HG03025 (cell line): ENCODE results near the gene UVSSA.

ENCODE experiments used
- ATAC-seq: cut with Tn5 transposase; IDR thresholded peaks from one replicate; pipeline ENCODE4 v1.9.1; 2021; ENCODE audit warnings: mild to moderate bottlenecking, moderate library complexity; ENCODE audit not compliant: unreplicated experiment, low FRiP score

UVSSA gene

DNA sequence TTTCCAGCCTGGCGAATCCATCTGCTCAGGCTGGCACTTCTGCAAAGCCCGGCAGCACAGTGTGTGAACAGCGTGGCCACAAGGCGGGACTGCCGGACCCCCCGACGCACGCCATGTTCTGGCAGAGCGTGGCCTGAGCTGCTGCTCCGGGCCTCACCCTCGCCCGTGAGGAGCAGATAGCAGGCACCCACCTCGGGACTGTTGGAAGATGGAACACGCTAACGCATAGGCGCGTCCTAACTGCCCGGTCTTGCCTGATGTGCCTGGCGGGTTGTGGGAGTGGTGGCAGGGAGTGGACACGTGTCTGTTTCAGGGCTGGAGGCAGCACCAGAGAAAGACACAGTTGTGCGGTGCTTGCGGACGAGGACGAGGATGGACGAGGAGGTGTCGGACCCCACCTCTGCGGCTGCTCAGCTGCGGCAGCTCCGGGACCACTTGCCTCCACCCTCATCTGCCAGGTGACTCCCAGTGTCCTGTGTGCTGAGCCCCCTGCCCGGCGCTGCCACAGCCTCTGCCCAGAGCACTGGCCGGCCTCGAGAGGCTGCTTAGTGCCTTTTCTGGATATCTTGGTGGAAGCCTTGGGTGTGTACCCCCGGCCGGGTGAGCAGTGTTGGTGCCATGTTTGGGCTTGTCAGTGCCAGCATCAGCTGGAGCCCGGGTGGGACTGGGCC, 28.2 kb downstream of the UVSSA start:
- ATAC-seq: no peak

DNA sequence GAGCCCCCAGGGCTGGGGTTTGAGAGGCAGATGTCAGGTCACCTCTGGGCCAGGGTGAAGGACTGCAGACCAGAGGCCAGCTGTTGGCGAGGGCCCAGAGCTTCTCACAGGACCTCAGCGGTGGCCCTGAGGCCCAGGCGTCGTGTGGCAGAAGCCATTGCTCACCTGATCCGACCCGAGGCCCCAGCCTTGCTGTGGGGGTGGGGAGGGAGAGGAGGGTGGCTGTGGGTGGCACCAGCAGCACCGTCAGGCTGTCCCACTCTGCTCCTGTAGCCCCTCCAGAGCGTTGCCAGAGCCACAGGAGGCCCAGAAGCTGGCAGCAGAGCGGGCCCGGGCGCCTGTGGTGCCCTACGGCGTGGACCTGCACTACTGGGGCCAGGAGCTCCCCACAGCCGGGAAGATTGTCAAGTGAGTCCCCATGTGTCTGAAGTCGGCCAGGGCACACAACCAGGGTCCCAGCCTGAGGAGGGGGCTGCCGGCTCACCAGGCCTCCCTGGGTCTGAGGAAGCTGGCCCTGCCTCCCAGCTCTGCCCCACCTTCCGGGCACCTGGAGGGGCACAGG, 28.8 kb downstream of the UVSSA start:
- no peak for ATAC-seq

DNA sequence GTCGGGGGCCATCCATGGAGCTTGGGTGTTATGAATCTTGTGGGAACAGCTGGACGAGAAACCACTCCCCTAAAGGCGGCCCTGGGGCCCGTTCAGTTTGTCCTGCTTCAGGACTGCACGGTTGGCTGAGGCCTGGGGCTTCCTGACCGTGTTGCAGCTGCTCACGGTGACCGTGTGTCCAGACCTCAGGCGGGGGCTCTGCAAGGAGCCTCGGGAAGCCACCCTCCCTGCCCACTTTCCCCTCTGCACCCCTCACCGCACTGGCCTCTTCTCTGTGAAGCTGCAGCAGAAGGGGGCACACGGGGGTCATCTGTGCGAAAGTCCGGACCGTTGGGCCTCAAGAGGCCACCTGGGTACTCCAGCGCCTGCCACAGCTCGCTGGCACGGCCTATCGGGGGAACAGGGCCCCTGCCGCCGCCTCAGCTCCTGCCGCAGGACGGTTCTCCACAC, 29.4 kb downstream of the UVSSA start:
- no peak for ATAC-seq

DNA sequence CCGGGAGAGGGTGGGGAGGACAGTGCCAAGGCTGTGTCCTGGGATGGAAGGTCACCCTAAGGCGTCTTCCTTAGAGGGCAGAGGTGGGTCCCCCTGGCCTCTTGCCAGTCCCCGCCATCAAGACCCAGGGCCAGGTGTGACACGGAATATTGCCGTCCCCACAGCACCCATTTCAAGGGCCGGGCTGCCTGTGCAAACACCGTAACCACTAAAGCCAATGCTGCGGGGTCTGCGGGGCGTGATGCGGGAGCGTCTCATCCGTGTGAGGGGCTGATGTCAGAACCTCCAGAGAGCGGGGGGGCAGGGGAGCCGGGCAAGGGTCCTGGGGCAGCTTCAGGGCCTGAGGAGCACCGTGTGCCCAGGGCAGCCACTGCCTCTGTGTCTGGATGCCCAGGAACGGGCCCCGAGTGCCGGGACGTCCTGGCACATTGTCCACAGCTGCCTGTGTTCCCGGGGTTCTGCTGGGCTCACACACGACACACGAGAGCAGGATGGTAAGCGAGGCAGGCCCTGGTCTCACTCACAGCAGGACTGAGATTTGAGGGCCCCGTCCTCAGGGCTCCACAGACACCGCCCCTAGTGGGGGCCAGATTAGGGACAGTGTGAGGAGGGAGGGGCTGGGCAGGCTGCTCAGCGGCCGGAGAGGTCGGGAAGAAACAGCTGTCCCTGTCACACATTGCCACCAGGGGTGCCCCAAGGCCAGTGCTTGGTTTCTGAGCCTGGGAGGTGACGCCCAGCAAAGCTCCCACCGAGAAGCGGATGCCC, 30.0 kb downstream of the UVSSA start:
- no peak for ATAC-seq

DNA sequence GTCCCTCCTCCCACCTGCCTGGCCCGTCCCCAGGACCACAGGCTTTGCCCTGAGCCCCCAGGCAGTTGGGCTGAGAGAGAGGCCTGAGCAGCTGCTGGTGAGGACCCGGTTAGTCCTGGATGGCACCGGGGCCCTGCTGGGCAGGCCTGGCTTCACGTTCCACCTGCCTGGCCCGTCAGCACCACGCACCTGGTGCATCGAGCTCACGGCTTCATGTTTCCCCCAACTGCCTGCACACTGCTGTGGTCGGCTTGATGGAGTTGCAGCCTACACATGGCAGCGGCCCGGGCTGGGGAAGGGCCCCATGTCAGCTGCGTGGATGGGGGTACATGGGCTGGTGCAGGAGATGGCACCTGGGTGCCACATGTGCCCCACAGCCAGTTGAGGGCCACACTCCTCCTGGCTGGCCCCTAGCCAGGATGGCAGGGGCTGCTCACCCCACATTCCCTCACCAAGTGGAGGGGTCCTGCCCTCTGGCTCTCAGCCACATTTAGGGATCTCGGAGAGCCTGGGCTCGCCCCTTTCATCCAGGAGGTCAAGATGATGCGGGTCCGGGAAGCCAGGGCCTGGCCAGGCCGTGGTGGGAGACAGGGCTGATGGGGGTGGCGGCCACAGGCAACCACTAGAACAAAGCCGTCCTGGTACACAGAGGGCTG, 30.7 kb downstream of the UVSSA start:
- no peak for ATAC-seq

DNA sequence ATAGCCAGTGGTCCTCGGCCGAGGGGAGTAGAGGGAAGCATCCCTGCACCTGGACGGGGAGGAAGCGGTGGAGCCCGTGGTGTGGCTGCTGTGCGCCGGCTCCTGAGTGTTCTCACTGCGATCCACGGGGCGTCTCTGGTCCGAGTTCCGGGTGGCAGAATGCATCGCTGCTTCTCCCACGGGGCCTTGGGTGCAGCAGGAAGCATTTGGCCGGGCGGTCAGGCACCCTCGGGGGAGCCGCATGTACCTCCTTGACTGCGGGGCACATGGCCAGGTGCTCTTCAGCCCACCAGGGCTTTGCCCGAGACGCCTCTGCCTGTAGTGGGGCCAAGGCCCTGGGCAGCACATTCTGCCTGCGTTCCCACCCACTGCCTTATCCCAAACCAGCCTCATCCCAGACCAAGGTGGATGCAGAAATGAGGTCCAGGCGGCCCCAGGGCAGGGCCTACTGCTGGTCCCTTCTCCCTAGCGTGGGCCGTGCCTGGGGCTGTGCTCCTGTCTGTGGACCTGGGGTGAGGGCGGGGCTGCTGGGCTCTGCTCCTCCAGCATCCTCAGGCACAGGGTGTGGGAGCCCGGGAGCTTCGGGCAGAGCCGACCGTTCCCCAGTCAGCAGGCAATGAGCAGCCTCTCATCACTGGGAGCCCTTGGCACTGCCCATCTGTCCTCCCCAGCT, 31.7 kb downstream of the UVSSA start:
- no peak for ATAC-seq

DNA sequence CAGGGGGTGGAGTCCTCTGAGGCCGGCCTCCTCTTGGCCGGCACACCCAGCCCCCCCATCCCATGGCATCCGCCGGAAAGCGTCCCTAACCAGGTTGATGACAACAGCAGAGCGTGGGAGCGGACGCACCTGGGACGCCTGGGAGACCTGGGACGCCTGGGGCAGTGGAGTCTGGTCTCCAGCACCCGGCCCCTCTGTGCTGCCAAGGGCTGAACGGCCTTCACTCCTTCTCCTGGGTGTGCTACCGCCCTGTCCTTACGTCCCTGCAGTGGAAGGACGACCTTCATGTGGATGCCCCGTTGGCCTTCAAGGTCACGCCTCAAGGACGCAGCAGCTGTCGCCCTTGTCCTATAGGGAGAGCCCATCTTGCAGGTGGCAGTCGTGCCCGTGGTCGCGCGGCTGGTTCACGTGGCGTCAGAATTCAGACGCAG, 32.4 kb downstream of the UVSSA start:
- ATAC-seq: no peak

DNA sequence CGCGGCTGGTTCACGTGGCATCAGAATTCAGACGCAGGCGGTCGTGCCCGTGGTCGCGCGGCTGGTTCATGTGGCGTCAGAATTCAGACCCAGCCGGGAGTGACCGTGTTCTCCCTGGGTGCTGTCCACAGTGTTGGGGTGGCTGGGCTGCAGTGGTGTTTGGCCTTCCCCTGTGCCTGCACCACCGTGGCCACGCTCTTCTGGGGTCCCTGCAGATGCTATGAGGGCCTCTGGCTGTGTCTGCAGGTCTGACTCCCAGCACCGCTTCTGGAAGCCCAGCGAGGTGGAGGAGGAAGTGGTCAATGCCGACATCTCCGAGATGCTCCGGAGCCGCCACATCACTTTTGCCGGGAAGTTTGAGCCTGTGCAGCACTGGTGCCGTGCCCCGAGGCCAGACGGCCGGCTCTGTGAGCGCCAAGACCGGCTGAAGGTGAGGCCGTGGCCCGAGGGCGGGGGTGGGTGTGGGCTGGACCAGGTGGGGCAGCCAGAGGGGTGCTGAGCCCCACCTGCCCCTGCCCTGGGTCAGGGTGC, 32.9 kb downstream of the UVSSA start:
- no peak for ATAC-seq

DNA sequence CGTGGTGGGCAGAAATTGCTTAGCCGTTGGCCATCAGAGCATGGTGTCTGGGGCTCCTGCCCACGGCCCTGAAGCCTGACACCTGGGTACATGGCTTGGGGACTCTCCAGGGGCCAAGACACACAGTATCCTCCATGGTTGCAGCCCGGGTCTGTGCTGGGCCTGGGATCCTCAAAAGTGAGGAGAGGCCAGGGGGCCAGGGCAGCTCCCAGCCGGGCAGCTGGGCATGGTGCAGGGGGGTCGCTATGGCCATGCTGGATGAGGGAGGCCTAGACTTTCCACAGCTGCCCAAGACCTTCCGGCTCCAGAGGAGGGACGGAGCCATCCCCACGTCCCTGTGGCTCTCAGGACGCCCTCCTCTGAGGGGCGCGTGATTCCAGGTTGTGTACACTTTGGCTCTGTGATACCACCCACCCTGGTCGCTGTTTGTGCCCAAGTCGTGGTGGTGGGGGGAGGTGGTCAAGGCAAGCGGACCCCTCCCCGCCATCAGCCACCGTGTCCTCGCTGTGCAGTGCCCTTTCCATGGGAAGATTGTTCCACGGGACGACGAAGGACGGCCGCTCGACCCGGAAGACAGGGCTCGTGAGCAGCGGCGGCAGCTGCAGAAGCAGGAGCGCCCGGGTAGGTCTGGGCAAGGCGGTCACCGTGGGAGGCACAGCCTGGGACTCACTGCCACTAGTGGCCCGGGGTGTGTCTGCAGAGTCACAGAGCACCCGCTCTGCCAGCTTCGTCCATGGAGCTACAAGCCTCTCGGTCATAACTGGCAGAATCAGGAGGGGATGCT, 33.6 kb downstream of the UVSSA start:
- ATAC-seq: no peak

DNA sequence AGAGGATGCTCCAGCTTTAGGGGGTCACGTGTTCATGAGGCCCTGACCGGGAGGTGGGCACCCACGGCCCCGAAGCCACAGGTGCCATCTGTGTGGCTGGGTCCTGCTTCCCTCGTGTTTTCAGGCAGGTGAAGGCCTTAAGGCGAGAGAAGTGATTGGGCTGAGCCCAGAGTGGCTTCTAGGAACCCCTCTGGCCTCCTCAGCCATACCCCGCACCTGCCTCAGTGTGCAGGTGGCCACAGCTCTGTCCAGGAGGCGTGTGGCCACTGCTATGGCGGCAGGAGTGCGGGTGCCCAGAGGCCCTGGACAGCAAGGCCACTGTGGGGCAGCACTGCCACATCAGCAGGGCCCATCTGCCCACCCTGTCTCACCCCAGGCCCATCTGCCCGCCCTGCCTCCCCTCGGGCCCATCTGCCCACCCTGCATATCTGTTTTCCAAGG, 34.2 kb downstream of the UVSSA start:
- no peak for ATAC-seq

DNA sequence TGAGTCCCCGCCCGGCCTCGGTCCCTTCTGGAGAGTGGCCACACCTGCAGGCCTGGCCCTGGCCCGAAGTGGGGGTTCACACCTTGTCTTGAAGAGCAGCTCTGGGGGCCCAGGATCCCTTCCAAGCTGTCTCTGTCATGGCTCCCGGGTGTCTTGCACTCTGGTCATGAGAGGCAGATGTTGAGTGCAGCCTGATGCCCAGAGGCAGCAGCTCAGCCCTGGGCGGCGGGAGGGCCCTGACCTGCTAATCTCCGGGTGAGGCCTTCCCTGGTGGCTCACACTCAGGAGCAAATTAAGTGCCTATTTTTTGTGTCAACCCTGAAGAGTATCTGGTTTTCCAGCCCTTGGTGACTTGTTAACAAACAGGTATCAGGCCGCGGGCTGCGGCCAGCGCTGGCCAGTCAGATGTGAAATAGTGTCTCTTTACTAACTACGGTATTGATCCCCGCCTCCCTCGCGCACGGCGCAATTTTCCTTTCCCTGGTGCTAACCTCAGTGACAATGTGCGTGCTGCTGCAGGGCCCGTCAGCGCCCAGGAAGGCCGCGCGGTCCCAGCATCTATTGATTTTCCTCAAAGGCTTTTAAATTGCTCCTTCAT, 35.0 kb downstream of the UVSSA start:
- no peak for ATAC-seq

DNA sequence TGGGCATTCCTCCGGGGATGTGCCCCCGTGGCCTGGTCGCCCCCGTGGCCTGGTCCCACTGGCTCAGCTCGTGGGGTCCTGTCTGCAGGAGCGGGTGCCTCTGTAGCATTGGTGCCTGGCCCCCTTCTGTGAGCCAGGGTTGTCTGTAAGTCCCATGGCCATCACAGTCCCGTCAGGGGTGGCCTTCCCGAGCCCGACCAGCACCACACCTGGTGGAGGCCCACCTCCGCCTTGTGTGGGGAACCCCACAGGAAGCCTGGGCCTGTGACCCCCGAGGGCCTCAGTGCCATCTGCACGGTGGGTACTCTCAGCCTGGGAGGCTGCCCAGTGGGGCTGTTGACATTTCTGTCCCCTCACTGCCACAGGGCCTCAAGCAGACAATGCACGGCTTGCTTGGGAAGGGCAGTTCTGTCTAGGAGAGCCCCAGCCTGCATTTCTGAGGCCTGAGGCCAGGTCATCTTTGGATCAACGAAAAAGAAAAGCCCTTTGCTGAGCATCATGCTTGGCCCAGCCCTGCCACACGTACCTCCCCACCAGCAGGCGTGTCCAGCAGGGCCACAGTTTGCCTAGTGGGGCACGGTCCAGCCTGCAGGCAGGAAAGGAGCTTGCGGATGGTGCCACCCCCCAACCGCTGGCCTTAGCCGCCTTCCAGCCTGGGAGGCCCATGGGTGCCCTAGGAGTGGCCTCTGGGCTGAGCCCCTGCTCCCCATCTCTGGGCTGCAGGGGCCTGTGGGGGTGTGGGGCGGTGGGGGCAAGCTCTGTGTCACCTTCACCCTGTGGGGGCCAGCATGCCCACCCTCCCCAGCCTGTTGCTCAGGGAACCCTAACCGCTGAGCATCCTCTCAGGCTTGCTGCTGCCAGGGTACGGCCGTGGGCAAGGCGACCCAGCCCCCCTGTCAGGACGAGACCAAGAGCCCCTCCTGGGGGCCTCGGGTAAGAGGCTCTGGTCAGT, 36.0 kb downstream of the UVSSA start:
- no peak for ATAC-seq

DNA sequence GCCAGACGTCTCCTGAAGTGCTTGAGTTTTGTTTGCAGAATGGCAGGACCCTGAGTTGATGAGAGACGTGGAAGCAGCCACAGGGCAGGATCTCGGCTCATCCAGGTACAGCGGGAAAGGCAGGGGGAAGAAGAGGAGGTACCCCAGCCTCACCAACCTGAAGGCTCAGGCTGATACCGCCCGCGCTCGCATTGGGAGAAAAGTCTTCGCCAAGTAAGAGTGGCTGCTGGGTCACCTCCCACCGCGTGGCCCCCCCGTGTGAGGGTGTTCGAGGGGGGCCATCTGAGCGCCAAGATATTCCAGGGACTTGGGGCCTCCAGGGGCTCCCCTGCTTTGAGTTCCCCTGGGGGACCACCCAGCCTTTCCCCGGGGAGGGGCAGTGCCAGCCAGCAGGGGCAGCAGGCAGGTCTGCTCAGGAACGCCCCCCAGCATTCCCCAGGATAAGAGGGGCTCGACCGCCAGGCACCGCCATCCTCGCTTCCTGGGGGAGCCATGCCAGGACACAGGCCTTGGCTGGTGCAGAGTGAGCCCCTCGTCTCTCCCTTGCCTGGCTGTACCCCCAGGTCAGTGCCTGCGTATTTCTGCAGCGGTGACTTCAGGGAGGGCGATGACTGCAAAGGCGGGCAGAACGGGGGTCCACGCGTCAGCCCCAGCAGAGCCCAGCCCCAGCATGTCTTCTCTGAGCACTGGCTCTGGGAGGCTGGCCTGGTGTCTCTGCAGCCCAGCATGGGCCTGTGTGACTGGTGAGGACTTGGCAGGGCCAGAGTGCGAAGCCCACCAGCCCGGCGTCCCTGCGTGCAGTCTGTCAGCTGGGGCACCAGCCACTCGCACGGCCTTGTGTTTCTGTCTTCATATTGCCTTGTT, 37.0 kb downstream of the UVSSA start:
- ATAC-seq: no peak

DNA sequence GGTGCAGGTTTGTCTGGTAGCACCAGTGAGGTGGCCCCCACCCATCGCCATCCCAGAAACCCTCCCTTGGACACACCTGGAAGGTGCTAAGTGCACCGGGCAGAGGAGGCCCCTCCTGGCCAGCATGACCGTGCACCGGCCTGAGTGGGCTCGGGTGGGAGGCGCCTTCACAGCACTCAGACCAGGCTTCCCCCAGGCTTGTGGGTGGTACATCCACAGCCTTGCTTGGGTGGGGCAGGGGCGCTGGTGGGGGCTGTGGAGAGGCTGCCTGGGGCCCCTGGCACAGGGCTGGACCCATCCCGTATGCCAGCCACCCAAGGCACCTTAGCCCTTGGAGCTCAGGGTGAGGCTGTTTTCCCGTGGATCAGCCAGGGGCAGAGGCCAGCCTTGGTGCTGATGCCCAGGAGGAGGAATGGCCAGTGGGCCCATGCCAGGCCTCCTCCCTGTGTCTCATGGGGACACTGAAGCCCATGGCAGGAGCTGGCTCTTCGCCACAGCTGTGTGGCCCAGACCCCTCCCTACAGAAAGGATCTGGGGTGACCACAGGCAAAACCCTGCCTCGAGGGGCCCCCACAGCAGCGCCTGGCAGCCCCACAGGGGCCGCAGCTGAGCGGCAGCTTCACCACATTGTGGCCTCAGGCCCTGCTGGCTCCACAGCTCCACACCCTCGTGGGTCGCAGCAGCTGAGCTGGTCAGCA, 37.8 kb downstream of the UVSSA start:
- ATAC-seq: no peak

DNA sequence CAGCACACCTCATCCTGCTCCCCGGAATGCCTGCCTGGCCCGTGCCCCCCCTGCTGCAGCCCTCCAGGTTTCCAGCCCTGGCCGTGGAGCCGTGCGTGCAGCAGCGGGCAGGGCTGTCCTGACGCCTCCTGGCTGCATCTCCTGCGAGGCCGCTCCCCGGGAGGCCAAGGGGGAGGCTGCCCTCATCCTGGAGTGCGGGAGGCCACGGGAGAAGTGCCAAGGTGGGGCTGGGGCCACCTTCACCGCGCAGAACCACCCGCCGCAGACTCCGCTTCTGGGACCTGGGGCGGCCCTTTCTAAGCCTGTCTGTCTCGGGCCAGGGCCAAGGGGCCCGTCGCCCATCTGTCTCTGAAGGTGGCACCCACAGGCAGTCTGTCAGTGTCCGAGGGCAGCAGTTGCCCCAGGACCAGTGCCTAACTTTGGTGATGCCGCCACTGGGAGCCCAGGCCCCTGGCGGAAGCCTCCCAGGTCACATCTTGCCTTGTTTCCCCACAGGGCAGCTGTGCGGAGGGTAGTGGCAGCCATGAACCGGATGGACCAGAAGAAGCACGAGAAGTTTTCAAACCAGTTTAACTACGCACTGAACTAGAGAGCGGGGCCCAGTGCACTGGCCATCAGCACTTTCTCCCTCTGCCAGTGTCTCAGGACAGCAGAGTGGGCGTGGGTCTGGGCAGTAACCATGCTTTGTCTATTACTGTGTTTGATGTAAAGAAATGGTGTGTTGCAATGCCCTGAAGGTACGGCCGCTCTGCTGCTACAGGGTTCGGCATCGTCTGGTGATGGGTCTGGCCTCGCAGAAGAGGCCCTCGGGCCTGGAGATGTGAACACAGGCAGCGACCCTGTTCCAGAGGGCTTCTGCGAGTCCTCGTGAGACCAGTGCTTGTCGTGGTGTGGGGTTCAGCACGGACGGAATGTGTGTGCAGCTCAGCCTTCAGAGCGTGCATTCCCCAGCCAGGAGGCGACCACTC, 38.6 kb downstream of the UVSSA start:
- no peak for ATAC-seq
